HG02610 (cell line): ENCODE measurements around the gene TIGD3.
"Not testable (repeated sequence)": the region's sequence is repeated elsewhere in the genome, so short reads cannot be mapped to it uniquely, and the experiment has no call there.

Experiments used
- ATAC-seq: cut with Tn5 transposase; IDR thresholded peaks from one replicate; pipeline ENCODE4 v1.9.1; 2021; ENCODE audit warnings: mild to moderate bottlenecking, moderate library complexity; ENCODE audit not compliant: unreplicated experiment

Gene TIGD3

DNA sequence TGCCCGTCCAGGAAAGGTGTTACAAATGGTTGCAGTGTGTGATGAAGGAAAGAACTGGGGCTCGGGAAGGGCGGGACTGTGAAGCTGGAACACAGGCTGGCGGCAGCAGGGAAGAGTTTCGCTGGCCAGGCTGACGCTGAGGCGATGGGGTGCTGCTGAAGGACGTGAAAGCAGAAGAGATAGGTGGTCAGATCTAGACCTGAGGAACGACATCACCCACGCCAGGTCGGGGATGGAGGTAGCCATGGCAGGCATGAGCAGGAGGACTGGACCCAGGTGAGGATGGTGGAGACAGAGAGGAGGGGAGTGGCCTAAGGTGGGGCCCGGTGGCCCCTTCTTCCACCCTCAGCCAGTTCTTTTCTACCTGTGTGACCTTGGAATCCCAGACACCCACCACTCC is 30.7 kb upstream of the TIGD3 start:
- no peak for ATAC-seq

DNA sequence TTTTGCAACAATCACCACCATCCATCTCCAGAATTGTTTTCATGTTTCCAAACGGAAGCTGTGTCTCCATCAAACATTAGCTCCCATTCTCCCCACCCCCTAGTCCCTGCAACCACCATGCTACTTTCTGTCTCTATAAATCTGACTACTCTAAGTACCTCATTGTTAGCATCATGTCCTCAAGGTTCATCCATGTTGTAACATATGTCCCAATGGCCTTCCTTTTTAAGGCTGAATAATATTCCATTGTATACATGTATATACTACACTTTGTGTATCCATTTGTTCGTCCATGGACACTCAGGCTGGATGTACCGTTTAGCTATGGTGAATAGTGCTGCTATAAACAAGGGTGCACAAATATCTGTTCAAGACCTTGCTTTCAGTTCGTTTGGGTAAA is 29.1 kb upstream of the TIGD3 start:
- no peak for ATAC-seq

DNA sequence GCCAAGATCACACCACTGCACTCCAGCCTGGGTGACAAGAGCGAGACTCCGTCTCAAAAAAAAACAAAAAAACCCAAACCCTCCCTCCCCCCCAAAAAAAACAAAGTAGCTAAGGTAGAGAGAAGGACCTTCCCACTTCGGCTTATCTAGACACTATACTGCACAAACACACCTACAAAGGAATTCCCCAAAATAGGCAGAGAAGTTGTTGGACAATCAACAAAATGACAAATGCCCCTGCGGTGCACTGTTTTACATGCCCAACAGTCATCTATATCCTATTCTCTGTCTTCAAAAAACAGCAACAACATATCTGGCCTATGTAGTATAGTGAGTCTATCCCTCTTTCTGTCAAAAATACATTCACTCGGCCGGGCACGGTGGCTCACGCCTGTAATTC is 27.5 kb upstream of the TIGD3 start:
- no peak for ATAC-seq

DNA sequence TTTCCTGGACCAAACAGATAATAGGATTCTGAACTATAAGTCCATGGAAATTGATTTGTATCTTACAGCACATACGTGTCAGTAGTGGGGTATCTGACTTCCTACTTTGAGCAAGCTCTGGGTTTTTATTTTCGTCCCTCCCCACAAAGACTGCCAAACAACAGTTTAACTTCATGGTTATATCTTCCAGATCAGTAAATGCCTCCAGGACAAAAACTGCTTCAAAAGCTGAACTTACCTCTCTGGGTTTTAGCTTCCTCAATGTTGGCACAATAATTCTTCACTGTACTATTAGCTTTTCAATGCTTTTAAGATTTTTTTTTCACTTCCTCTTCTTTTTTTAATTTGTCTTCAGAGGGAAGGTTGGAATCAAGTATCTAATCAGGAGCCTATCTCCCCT is 25.1 kb upstream of the TIGD3 start:
- ATAC-seq: no peak

DNA sequence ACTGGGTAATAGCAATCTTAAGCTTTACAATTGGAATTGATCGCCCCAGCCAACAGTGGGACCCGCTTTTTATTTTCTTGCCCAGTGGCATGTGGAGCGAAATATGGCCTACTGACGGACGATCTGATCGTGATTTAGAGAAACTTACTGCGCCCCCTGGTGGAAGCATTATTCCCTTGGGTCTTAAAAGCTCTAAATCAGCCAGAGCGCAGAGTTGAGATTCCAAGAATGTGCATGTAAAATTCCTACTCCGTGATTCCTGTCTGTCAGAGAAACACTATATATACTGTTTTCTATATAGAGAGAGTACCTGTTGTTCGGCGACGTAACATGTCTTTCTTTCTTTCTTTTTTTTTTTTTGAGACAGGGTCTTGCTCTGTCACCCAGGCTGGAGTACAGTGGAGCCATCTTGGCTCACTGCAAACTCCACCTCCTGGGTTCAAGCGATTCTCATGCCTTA is 24.6 kb upstream of the TIGD3 start:
- ATAC-seq: no peak

DNA sequence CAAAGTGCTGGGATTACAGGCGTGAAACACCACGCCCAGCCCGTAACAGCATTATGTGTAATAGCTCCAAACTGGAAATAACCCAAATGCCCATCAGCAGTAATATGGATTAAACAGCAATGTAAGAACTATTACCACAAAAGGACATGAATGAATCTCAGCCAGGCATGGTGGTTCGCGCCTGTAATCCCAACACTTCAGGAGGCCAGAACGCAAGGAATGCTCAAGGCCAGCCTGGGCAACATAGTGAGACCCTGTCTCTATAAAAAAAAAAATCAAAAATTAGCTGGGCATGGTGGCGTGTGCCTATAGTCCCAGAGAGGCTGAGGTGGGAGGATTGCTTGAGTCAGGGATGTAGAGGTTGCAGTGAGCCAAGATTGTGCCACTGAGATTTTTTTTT is 24.0 kb upstream of the TIGD3 start:
- no peak for ATAC-seq

DNA sequence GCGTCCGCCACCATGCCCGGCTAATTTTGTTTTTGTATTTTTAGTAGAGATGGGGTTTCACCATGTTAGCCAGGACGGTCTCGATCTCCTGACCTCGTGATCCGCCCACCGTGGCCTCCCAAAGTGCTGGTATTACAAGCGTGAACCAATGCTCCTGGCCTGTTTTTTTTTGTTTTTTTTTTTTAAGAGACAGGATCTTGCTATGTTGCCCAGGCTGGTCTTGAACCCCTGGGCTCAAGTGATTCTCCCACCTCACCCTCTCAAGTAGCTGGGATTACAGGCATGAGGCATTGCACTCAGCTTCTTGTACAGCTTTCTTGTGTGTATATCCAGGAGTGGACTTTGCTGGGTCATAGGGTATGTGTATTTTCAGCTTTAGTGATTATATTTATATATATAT is 22.0 kb upstream of the TIGD3 start:
- ATAC-seq: not testable (repeated sequence)

DNA sequence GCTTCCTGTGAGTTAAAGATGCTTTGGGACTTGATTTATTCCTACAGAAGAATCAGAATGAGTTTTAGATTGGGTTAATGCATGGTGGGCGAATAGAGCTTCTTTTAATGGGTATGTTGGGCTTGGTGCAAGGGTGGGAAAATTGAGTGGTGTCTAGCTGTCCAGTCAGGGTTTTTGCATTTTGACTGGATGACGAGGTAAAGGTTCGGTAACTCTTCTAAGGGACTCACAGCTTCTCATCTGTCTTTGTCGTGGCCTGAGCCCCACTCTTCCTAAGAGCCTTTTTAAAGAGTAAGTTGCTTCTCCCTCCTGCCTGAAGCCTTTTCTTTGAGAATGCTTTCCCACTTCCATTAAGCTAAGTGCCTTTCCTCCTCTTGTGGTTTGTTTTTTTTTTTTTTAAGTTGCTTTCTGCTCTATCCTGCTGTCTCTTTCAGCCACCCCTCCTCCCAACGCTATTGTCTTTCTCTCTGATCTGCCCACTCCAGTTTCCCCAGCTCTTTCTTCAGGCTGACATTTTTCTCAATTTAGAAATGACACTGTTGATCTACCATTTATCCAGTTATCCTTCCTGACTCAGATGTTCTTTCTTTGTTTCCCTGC is 19.8 kb upstream of the TIGD3 start:
- ATAC-seq: no peak

DNA sequence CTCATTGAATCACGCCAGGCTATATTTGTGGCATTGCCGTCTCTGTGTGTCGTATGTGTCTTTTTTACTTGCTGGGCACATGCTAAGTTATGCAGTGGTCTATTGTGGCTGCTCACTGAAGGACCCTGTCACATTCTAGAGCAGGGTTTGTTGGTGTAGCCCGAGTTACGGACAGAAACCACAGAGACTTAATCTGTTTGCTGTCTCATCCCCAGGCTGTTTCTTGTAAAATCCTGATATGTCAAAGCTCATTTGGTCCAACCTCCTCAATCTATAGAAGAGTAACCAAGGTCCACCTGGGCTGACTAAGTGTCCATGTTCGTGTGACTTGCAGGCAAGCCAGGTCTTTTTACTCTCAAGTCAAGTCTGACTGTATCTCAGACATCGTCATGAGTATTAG is 15.9 kb upstream of the TIGD3 start:
- no peak for ATAC-seq

DNA sequence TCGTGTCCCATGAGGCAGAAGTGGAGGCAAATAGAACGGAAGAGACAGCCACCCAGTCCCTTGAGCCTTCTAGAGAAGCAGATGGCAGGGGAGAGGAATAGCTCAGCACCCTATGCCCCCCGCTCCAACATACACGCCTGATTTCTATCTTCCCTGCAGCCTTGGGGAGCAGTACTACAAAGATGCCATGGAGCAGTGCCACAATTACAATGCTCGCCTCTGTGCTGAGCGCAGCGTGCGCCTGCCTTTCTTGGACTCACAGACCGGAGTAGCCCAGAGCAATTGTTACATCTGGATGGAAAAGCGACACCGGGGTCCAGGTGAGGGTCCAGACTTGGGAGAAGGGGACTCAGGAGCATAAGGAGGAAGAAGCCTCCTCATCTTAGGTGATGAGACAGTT is 14.3 kb upstream of the TIGD3 start:
- no peak for ATAC-seq

DNA sequence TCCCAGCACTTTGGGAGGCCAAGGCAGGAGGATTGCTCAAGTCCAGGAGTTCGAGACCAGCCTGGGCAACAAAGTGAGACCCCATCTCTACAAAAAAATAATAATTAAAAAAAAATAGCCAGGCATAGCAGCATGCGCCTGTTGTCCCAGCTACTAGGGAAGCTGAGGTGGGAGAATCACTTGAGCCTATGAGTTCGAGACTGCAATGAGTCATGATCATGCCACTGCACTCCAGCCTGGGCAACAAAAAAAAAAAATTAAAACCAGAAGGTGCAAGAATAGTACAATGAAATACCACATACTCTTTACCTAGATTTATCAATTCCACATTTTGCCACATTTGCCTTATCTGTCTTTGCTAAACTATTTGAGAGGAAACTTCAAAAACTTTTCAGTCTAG is 12.7 kb upstream of the TIGD3 start:
- no peak for ATAC-seq

DNA sequence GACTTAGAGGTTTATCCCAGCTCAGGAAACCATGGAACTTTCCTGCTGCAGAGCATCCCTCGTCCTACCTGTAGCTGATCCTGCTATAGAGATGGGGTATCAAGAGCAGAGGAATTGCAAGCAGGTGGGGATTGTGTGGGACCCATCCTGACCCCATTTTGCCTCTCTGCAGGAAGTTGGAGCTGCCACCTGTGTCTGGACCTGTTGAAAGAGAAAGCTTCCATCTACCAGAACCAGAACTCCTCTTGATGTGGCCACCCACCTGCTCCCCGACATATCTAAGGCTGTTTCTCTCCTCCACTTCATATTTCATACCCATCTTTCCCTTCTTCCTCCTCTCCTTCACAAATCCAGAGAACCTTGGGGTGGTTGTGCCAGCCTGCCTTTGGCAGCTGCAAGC is 3.0 kb upstream of the TIGD3 start:
- no peak for ATAC-seq

DNA sequence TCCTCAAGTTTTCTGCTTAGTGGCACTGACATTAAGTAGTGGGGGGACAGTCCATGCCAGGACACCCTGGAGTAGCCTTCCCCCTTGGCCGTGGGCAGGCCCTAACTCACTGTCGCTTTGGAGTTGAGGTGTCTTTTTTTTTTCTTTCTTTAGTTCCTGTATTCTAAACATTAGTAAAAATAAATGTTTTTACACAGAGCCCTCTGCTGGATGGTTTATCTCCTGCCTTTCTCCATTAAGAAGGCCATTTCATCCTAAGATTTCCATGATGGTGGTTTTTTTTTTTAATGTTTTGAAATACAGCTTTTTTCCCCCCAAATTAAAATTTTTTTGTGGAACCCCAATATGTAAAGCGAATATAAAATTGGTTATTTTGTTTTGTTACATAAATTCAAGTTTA is 1.8 kb upstream of the TIGD3 start:
- no peak for ATAC-seq

DNA sequence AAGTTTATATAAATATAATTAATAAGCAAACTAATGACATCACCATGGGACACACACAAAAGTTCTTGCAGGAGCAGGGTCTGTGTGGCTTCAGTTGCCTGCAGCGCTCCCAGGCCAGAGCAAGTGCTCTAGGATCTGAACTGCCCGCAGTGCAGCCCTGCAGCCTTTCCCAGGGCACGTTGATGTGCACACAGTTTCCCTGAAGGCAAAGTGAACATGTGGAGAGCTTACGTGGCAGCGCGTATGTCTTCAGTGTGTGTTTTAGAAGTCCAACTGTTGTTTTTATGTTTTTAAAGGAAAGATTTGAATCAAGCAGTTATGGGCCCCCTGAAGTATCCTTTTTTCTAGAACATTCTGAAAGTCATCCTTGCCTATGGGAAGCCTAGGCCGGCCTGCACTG is 1.2 kb upstream of the TIGD3 start:
- ATAC-seq: no peak

DNA sequence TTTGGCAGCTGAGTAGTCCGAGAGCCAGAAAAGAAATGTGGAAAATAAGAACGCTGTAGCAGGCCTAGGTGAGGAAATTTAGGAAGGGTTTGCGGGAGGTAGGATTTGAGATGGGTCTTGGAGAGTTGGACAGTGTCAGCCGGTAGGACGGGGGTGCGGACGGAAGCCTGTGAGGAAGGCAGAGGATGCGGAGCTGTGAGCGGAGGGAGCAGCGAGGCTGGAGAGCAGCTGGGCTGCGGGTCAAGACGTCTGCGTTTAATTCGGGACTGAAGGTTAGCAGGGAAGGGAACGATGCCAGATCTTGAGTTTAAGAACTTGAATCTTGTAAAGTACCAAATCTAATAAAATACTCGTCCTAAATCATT is 669 bp upstream of the TIGD3 start:
- no peak for ATAC-seq

DNA sequence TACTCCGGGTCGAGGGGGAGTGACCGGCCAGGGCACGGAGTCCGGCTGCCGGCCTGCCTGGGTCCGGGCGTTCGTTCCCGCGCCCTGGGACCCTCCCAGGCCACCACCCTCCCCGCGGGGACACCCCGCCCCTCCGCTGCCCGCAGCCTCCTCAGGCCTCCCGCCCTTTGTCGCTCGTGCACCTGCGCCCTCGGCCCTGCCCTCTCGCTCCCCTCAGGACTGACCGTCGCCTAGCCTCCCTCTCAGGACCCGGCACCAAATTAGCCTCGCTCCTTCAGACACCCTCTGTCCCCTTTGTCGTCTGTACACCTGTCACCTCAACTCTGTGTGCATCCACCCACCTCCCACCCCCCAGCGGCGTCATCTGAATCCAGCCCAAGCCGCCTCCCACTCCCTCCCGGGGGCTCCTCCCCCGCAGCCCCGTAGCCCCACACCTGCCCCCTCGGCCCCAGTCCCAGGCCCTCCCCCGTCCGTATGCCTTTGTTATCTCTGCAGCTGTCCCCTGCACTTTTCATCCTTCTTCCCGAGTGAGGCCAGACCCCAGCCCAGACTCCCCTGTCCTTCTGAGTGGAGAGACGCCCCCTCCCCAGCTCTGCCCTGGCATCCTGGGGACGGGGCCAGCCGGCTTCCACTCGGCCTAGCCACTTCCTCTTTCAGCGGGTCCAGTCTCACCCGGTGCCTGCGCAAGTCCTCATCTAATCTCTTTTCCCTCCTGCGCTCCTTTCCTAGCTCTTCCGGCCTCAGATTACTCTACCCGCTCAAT is 643 bp downstream of the TIGD3 start:
- ATAC-seq: no peak

DNA sequence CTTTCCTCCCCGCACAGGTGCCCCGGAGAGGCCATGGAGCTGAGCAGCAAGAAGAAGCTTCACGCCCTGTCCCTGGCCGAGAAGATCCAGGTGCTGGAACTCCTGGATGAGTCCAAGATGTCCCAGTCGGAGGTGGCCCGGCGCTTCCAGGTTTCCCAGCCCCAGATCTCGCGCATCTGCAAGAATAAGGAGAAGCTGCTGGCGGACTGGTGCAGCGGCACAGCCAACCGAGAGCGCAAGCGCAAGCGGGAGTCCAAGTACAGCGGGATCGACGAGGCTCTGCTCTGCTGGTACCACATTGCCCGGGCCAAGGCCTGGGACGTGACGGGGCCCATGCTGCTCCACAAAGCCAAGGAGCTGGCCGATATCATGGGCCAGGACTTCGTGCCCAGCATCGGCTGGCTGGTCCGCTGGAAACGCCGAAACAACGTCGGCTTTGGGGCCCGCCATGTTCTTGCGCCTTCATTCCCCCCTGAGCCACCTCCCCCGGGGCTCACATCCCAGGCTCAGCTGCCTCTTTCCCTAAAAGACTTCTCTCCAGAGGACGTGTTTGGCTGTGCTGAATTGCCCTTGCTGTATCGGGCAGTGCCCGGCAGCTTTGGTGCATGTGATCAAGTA is 1.3 kb downstream of the TIGD3 start:
- no peak for ATAC-seq

DNA sequence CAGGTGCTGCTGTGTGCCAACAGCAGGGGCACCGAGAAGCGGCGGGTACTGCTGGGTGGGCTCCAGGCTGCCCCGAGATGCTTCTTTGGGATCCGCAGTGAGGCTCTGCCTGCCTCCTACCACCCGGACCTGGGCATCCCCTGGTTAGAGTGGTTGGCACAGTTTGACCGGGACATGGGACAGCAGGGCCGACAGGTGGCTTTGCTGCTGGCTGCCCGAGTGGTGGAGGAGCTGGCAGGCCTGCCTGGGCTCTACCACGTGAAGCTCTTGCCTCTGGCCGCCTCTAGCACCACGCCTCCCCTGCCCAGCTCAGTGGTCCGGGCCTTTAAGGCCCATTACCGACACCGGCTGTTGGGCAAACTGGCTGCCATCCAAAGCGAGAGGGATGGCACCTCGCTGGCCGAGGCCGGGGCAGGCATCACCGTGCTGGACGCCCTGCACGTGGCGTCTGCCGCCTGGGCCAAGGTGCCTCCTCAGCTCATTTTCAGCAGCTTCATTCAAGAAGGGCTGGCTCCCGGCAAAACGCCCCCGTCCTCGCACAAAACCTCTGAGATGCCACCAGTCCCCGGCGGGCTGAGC is 1.9 kb downstream of the TIGD3 start:
- no peak for ATAC-seq

DNA sequence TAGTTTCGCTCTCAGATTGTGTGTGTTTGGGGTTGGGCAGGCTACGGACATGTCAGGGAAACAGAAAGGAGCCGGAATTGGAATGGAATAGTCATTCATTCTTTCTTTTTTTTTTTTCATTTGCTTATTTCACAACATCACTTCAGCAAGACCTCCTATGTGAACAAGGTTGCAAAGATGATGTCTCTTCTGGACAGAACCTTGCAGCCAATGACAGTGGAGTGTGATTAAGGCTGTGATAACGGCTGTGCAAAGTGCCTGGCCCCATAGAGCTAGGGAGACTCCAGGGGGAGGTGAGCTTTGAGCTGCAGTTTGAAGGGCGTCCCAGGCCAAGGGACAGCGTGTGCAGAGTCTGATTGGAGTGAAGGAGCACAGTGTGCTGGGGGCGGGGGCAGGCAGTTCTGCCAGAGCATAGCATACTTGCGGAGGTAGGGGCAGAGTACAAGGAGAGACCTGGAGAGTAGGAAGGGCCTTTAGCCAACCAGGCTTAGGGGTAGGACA is 3.4 kb downstream of the TIGD3 start:
- ATAC-seq: no peak

DNA sequence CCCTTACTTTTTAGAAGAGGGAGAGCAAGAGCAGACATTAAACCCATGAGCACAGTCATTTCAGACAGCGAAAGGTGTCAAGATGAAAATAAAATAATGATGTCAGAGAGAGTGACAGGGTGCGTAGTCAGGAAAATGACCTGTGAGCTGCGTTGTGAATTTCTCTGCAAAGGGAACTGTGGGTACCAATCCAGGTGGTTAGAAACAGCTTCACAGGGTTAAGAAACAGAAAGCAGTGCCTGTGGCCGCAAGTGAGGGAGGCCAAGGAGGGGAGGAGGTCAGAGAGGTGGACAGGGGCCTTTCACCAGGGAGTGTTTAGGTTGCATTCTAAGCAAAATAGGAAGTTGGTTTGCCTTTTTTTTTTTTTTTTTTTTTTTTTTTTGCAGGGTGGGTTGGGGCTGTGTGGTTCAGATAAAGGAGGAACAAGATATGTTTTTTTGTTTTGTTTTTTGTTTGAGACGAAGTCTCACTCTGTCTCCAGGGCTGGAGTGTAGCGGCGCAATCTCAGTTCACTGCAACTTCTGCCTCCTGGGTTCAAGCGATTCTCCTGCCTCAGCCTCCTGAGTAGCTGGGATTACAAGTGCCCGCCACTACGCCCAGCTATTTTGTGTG is 7.9 kb downstream of the TIGD3 start:
- ATAC-seq: peak; percentile 67

DNA sequence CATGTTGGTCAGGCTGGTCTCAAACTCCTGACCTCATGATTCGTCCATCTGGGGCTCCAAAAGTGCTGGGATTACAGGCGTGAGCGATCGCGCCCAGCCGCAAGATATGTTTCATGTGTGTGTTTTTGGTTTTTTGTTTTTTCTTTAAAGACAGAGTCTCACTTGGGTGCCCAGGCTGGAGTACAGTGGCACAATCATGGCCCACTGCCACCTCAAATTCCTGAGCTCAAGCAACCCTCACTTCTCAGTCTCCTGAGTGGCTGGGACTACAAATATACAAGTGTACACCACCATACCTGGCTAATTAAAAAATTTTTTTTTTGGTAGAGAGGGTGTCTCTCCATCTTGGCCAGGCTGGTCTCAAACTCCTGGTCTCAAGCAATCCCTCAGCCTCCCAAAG is 8.4 kb downstream of the TIGD3 start:
- ATAC-seq: no peak

DNA sequence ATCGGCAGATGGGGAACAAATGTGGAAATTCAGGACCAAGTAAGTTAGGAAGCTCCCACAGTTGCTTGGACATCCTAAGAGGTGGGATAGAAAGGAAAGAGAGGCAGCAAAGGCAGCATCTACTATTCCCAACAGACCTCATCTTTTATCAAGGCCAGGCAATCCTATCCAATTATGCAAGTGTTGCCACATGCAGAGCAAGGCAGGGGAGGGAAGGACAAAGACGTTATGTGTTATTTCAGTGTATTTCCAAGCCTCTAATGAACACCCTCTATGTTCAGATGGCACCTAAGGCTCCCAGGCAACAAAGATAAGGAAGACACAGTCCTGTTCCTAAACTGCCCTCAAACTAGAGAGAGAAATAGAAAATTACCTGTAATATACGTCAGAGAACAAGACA is 9.2 kb downstream of the TIGD3 start:
- ATAC-seq: no peak
